ENCODE measurements around the gene SUGCT.

DNA sequence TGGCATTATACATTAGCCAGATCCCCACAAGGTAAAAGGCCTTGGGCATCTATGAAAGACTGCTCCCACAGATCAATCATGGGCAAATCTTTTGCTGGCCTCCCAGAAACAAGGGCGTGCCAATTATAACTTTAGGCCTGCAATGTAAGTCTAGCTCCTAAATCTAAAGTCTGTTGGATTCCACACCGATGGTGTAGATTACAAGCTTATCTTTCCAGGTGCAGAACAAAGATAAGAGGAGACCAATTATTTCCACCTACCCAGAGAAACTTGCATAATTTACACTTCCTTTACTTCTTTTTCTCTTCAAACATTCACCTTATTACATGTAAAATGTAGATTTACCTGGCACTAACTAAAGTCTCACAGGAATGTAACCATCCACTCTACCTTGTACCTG, 713.1 kb downstream of the SUGCT start:
- TF ChIP-seq, protein P1, sequence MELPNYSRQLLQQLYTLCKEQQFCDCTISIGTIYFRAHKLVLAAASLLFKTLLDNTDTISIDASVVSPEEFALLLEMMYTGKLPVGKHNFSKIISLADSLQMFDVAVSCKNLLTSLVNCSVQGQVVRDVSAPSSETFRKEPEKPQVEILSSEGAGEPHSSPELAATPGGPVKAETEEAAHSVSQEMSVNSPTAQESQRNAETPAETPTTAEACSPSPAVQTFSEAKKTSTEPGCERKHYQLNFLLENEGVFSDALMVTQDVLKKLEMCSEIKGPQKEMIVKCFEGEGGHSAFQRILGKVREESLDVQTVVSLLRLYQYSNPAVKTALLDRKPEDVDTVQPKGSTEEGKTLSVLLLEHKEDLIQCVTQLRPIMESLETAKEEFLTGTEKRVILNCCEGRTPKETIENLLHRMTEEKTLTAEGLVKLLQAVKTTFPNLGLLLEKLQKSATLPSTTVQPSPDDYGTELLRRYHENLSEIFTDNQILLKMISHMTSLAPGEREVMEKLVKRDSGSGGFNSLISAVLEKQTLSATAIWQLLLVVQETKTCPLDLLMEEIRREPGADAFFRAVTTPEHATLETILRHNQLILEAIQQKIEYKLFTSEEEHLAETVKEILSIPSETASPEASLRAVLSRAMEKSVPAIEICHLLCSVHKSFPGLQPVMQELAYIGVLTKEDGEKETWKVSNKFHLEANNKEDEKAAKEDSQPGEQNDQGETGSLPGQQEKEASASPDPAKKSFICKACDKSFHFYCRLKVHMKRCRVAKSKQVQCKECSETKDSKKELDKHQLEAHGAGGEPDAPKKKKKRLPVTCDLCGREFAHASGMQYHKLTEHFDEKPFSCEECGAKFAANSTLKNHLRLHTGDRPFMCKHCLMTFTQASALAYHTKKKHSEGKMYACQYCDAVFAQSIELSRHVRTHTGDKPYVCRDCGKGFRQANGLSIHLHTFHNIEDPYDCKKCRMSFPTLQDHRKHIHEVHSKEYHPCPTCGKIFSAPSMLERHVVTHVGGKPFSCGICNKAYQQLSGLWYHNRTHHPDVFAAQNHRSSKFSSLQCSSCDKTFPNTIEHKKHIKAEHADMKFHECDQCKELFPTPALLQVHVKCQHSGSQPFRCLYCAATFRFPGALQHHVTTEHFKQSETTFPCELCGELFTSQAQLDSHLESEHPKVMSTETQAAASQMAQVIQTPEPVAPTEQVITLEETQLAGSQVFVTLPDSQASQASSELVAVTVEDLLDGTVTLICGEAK (IDR thresholded peaks at IDR 0.05) = no peak
- TF ChIP-seq, protein P1 (CRISPR knock-in tag; IDR thresholded peaks at IDR 0.05) = no peak
- TF ChIP-seq, protein P2, sequence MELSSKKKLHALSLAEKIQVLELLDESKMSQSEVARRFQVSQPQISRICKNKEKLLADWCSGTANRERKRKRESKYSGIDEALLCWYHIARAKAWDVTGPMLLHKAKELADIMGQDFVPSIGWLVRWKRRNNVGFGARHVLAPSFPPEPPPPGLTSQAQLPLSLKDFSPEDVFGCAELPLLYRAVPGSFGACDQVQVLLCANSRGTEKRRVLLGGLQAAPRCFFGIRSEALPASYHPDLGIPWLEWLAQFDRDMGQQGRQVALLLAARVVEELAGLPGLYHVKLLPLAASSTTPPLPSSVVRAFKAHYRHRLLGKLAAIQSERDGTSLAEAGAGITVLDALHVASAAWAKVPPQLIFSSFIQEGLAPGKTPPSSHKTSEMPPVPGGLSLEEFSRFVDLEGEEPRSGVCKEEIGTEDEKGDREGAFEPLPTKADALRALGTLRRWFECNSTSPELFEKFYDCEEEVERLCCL (CRISPR knock-in tag; IDR thresholded peaks at IDR 0.05; ENCODE audit: borderline replicate concordance) = no peak
- TF ChIP-seq IRF2 (CRISPR knock-in tag; IDR thresholded peaks at IDR 0.05) (no peak), YY1 (IDR thresholded peaks at IDR 0.05; ENCODE audit: insufficient read depth, insufficient replicate concordance, low read depth, low read length) (no peak), ZNF768 (CRISPR knock-in tag; IDR thresholded peaks at IDR 0.05) (no peak), ZNF33A (CRISPR knock-in tag; IDR thresholded peaks at IDR 0.05; ENCODE audit: borderline replicate concordance) (no peak)
- TF ChIP-seq, protein P3, sequence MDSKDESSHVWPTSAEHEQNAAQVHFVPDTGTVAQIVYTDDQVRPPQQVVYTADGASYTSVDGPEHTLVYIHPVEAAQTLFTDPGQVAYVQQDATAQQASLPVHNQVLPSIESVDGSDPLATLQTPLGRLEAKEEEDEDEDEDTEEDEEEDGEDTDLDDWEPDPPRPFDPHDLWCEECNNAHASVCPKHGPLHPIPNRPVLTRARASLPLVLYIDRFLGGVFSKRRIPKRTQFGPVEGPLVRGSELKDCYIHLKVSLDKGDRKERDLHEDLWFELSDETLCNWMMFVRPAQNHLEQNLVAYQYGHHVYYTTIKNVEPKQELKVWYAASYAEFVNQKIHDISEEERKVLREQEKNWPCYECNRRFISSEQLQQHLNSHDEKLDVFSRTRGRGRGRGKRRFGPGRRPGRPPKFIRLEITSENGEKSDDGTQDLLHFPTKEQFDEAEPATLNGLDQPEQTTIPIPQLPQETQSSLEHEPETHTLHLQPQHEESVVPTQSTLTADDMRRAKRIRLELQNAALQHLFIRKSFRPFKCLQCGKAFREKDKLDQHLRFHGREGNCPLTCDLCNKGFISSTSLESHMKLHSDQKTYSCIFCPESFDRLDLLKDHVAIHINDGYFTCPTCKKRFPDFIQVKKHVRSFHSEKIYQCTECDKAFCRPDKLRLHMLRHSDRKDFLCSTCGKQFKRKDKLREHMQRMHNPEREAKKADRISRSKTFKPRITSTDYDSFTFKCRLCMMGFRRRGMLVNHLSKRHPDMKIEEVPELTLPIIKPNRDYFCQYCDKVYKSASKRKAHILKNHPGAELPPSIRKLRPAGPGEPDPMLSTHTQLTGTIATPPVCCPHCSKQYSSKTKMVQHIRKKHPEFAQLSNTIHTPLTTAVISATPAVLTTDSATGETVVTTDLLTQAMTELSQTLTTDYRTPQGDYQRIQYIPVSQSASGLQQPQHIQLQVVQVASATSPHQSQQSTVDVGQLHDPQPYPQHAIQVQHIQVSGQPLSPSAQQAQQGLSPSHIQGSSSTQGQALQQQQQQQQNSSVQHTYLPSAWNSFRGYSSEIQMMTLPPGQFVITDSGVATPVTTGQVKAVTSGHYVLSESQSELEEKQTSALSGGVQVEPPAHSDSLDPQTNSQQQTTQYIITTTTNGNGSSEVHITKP (CRISPR knock-in tag; IDR thresholded peaks at IDR 0.05; ENCODE audit: low read depth) = no peak
- TF ChIP-seq, protein P4, sequence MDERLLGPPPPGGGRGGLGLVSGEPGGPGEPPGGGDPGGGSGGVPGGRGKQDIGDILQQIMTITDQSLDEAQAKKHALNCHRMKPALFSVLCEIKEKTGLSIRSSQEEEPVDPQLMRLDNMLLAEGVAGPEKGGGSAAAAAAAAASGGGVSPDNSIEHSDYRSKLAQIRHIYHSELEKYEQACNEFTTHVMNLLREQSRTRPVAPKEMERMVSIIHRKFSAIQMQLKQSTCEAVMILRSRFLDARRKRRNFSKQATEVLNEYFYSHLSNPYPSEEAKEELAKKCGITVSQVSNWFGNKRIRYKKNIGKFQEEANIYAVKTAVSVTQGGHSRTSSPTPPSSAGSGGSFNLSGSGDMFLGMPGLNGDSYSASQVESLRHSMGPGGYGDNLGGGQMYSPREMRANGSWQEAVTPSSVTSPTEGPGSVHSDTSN (CRISPR knock-in tag; IDR thresholded peaks at IDR 0.05) = no peak
- TF ChIP-seq, protein P5, sequence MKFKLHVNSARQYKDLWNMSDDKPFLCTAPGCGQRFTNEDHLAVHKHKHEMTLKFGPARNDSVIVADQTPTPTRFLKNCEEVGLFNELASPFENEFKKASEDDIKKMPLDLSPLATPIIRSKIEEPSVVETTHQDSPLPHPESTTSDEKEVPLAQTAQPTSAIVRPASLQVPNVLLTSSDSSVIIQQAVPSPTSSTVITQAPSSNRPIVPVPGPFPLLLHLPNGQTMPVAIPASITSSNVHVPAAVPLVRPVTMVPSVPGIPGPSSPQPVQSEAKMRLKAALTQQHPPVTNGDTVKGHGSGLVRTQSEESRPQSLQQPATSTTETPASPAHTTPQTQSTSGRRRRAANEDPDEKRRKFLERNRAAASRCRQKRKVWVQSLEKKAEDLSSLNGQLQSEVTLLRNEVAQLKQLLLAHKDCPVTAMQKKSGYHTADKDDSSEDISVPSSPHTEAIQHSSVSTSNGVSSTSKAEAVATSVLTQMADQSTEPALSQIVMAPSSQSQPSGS (CRISPR knock-in tag; IDR thresholded peaks at IDR 0.05) = no peak
- TF ChIP-seq, protein P6, sequence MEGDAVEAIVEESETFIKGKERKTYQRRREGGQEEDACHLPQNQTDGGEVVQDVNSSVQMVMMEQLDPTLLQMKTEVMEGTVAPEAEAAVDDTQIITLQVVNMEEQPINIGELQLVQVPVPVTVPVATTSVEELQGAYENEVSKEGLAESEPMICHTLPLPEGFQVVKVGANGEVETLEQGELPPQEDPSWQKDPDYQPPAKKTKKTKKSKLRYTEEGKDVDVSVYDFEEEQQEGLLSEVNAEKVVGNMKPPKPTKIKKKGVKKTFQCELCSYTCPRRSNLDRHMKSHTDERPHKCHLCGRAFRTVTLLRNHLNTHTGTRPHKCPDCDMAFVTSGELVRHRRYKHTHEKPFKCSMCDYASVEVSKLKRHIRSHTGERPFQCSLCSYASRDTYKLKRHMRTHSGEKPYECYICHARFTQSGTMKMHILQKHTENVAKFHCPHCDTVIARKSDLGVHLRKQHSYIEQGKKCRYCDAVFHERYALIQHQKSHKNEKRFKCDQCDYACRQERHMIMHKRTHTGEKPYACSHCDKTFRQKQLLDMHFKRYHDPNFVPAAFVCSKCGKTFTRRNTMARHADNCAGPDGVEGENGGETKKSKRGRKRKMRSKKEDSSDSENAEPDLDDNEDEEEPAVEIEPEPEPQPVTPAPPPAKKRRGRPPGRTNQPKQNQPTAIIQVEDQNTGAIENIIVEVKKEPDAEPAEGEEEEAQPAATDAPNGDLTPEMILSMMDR (CRISPR knock-in tag; IDR thresholded peaks at IDR 0.05) = no peak
